Smooth muscle cell (in vitro differentiated cells): ENCODE data around the gene DSCAM. TPM values are rescaled to one million over a fixed set of nuclear protein-coding genes. Genes with fewer than 3 reads are reported as not detected.

Experiments
- DNase-seq: peaks from one replicate; lab custom pipeline; 2025; ENCODE audit not compliant: unreplicated experiment; lab: John Stamatoyannopoulos, UW
- H2AFZ ChIP-seq: fragments of 200-600 bp; sonication (generic); 2 replicates; pipeline ENCODE4 v1.6.0; 2016; ENCODE audit warnings: antibody characterized with exemption, low read depth, mild to moderate bottlenecking
- H3F3A ChIP-seq: fragments of 200-600 bp; sonication (generic); 2 replicates; pipeline ENCODE4 v1.6.0; 2017; ENCODE audit warnings: antibody characterized with exemption, low read depth
- H3K27ac ChIP-seq: fragments of 200-600 bp; sonication (generic); 2 replicates; pipeline ENCODE4 v1.5.1; 2016; ENCODE audit warnings: low read depth, mild to moderate bottlenecking
- H3K27me3 ChIP-seq: fragments of 200-600 bp; sonication (generic); 2 replicates; pipeline ENCODE4 v1.6.1; 2016; ENCODE audit warnings: low read depth, mild to moderate bottlenecking
- H3K36me3 ChIP-seq: fragments of 200-600 bp; sonication (generic); 2 replicates; pipeline ENCODE4 v1.5.1; 2016; ENCODE audit warnings: low read depth
- H3K4me1 ChIP-seq: fragments of 200-600 bp; sonication (generic); 2 replicates; pipeline ENCODE4 v1.5.1; 2016; ENCODE audit warnings: low read depth
- H3K4me2 ChIP-seq: fragments of 200-600 bp; sonication (generic); 2 replicates; pipeline ENCODE4 v1.6.0; 2016; ENCODE audit warnings: mild to moderate bottlenecking
- H3K4me3 ChIP-seq: fragments of 200-600 bp; sonication (generic); 2 replicates; pipeline ENCODE4 v1.5.1; 2016; ENCODE audit warnings: mild to moderate bottlenecking
- H3K79me2 ChIP-seq: fragments of 200-600 bp; sonication (generic); 2 replicates; pipeline ENCODE4 v1.6.0; 2016; ENCODE audit warnings: low read depth, mild to moderate bottlenecking
- H3K9ac ChIP-seq: fragments of 200-600 bp; sonication (generic); 2 replicates; pipeline ENCODE4 v1.6.0; 2016; ENCODE audit warnings: low read depth
- H3K9me3 ChIP-seq: fragments of 200-600 bp; sonication (generic); replicated peaks from 2 replicates; pipeline ENCODE4 v1.5.1; 2016; ENCODE audit warnings: low read depth
- H4K20me1 ChIP-seq: fragments of 200-600 bp; sonication (generic); 2 replicates; pipeline ENCODE4 v1.6.0; 2016; ENCODE audit warnings: low read depth
- CTCF ChIP-seq: fragments of 200-600 bp; sonication (generic); IDR thresholded peaks from 2 replicates; pipeline ENCODE4 v1.5.1; 2017; ENCODE audit warnings: borderline replicate concordance, mild to moderate bottlenecking, antibody characterized with exemption; ENCODE audit not compliant: insufficient read depth, poor library complexity, severe bottlenecking
- WGBS: methylation state at CpG from one replicate; pipeline ENCODE4 v1.1.7; 2016; ENCODE audit warnings: low lambda C conversion rate; 5-methylcytosine and 5-hydroxymethylcytosine counted together
- polyA plus RNA-seq: library from polyadenylated mRNA; unstranded; fragments of >200 nt; fragmentation: Nextera tagmentation; extraction: Ambion mirVana; gene quantifications from 2 replicates; pipeline ENCODE4 v1.2.1, GENCODE V29; 2016
- total RNA-seq: library from RNA; depleted of rRNA; stranded (reverse); fragments of >200 nt; gene quantifications from 2 replicates; pipeline ENCODE4 v1.2.3, GENCODE V29; 2014

The DSCAM gene
- total and polyA plus RNA-seq, 2 experiments from 2014 or later, result not detected

- H3K27me3 ChIP-seq, result no peaks in the 10 kb centered on the region
- TF ChIP-seq CTCF, result no peak
- no peak overlapping the region for H3K9ac ChIP-seq
- H3K79me2 ChIP-seq, result no peaks in the 10 kb centered on the region
- no peak overlapping the region for H3K27ac ChIP-seq
- H4K20me1 ChIP-seq, result no peaks in the 10 kb centered on the region
- H3K4me2 ChIP-seq, result no peak overlapping the region
- no peaks in the 10 kb centered on the region for H3K4me1 ChIP-seq
- no peak overlapping the region for H2AFZ ChIP-seq
- H3F3A ChIP-seq, result no peaks in the 10 kb centered on the region
- WGBS, result 77% methylated on average over 2 of the region's 2 CpGs
- no peak for DNase-seq
- no peak overlapping the region for H3K4me3 ChIP-seq
- no peaks in the 10 kb centered on the region for H3K36me3 ChIP-seq
- H3K9me3 ChIP-seq, result no peaks in the 10 kb centered on the region
Observed at GRCh38 chr21:39968010-39968409, 878.9 kb downstream of the DSCAM start.

GRCh38 chr21:39966786-39967185, 880.2 kb downstream of the DSCAM start:
- TF ChIP-seq CTCF, result no peak
- no peaks in the 10 kb centered on the region for H3K4me1 ChIP-seq
- no peak for DNase-seq

GRCh38 chr21:39965026-39965425, 881.9 kb downstream of the DSCAM start:
- H4K20me1 ChIP-seq, result no peaks in the 10 kb centered on the region
- no peak overlapping the region for H3K4me2 ChIP-seq
- no peaks in the 10 kb centered on the region for H3K9me3 ChIP-seq
- H3K27me3 ChIP-seq, result no peaks in the 10 kb centered on the region
- H3K4me3 ChIP-seq, result no peak overlapping the region
- H3K36me3 ChIP-seq, result no peaks in the 10 kb centered on the region
- H2AFZ ChIP-seq, result no peak overlapping the region
- no peak overlapping the region for H3K27ac ChIP-seq
- H3K79me2 ChIP-seq, result no peaks in the 10 kb centered on the region
- no peak overlapping the region for H3K9ac ChIP-seq
- H3F3A ChIP-seq, result no peaks in the 10 kb centered on the region
- no peak for DNase-seq
- H3K4me1 ChIP-seq, result no peaks in the 10 kb centered on the region
- WGBS, result 96% methylated on average over 1 of the region's 1 CpG
- TF ChIP-seq CTCF, result no peak

More at GRCh38 chr21:39966786-39967185, 880.2 kb downstream of the DSCAM start:
- no peaks in the 10 kb centered on the region for H4K20me1 ChIP-seq
- no peak overlapping the region for H2AFZ ChIP-seq
- no peak overlapping the region for H3K9ac ChIP-seq
- no peaks in the 10 kb centered on the region for H3F3A ChIP-seq
- no peaks in the 10 kb centered on the region for H3K9me3 ChIP-seq
- no peaks in the 10 kb centered on the region for H3K36me3 ChIP-seq
- no peak overlapping the region for H3K4me2 ChIP-seq
- H3K4me3 ChIP-seq, result no peak overlapping the region
- WGBS, result 84% methylated on average over 3 of the region's 3 CpGs
- H3K79me2 ChIP-seq, result no peaks in the 10 kb centered on the region
- no peaks in the 10 kb centered on the region for H3K27me3 ChIP-seq
- H3K27ac ChIP-seq, result no peak overlapping the region

- peaks cover 6% of the 10 kb centered on the region for H3K9me3 ChIP-seq
- no peak overlapping the region for H3K27ac ChIP-seq
- H3K36me3 ChIP-seq, result no peaks in the 10 kb centered on the region
- H2AFZ ChIP-seq, result no peak overlapping the region
- no peaks in the 10 kb centered on the region for H4K20me1 ChIP-seq
- H3K4me2 ChIP-seq, result no peak overlapping the region
- H3K9ac ChIP-seq, result no peak overlapping the region
- H3F3A ChIP-seq, result no peaks in the 10 kb centered on the region
- H3K79me2 ChIP-seq, result no peaks in the 10 kb centered on the region
- DNase-seq, result no peak
- H3K4me3 ChIP-seq, result no peak overlapping the region
- no peaks in the 10 kb centered on the region for H3K4me1 ChIP-seq
- no peaks in the 10 kb centered on the region for H3K27me3 ChIP-seq
- no peak for TF ChIP-seq CTCF
- WGBS, result 63% methylated on average over 1 of the region's 1 CpG
Observed at GRCh38 chr21:39961251-39961650, 885.7 kb downstream of the DSCAM start.
